Muscle layer of duodenum (tissue), 2 donors: Measurements from ENCODE around the gene SLC66A2.
"Not testable (repeated sequence)": the region's sequence is repeated elsewhere in the genome, so short reads cannot be mapped to it uniquely, and the experiment has no call there.

ENCODE experiments used
- H3K27ac ChIP-seq: one replicate; pipeline ENCODE4 v1.7.0; 2013; ENCODE audit warnings: mild to moderate bottlenecking, low read length
- H3K27me3 ChIP-seq: one replicate; pipeline ENCODE4 v1.7.0; 2013; ENCODE audit warnings: low read depth, mild to moderate bottlenecking, control low read depth, low read length
- H3K36me3 ChIP-seq, 2 donors: one replicate each; pipeline ENCODE4 v1.7.0; 2013; ENCODE audit warnings: low read length in 2 of 2, control low read depth in 1 of 2, mild to moderate bottlenecking in 1 of 2; ENCODE audit not compliant: insufficient read depth in 2 of 2, control insufficient read depth in 1 of 2
- H3K4me1 ChIP-seq, 2 donors: one replicate each; pipeline ENCODE4 v1.7.0; 2013; ENCODE audit warnings: low read length in 2 of 2, mild to moderate bottlenecking in 2 of 2, control low read depth in 1 of 2, moderate library complexity in 1 of 2; ENCODE audit not compliant: insufficient read depth in 2 of 2, control insufficient read depth in 1 of 2
- H3K4me3 ChIP-seq, 2 donors: one replicate each; pipeline ENCODE4 v1.7.0; 2013; ENCODE audit warnings: low read length in 2 of 2, low read depth in 1 of 2, mild to moderate bottlenecking in 1 of 2
- H3K9me3 ChIP-seq, 2 donors: one replicate each; pipeline ENCODE4 v1.7.0; 2013; ENCODE audit warnings: low read length in 2 of 2, control low read depth in 1 of 2, mild to moderate bottlenecking in 1 of 2; ENCODE audit not compliant: control insufficient read depth in 1 of 2
- donor health status: healthy.

The SLC66A2 gene

DNA sequence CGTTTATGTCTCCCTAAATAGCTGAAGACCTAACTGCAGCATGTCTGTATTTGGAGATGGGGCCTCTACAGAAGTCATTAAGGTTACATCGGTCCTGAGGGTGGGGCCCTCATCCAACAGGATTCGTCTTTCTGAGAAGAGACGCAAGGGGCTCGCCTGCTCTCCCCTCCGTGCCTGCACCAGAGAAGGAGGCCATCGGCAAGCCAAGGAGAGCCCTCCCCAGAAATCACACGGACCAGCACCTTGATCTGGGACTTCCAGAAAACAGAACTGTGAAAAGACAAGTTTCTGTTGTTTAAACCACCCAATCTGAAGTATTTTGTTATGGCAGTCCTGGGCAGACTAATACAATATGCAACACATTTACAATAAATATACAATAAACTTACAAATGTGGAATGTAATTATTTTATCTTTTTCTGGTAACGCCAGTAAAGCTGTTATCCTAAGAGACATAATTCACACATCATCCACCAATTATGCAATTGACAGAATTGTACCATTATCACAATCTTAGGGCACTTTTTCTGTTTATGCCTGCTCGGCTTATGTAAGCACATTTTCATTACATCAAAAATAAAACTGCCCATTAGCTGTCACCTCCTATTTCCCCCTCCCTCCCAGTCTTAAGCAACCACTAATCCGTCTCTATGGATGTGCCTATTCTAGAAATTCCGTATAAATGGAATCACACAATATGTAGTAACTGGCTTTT, 19.1 kb upstream of the SLC66A2 start:
- H3K36me3 ChIP-seq = peaks cover 6 to 40% of the 10 kb centered on the region in 2 donors
- H3K27ac ChIP-seq = no peak overlapping the region
- peaks cover under 1% of the 10 kb centered on the region in 2 donors for H3K4me1 ChIP-seq
- no peak overlapping the region for H3K4me3 ChIP-seq
- H3K27me3 ChIP-seq = no peaks in the 10 kb centered on the region
- H3K9me3 ChIP-seq = no peaks in the 10 kb centered on the region

DNA sequence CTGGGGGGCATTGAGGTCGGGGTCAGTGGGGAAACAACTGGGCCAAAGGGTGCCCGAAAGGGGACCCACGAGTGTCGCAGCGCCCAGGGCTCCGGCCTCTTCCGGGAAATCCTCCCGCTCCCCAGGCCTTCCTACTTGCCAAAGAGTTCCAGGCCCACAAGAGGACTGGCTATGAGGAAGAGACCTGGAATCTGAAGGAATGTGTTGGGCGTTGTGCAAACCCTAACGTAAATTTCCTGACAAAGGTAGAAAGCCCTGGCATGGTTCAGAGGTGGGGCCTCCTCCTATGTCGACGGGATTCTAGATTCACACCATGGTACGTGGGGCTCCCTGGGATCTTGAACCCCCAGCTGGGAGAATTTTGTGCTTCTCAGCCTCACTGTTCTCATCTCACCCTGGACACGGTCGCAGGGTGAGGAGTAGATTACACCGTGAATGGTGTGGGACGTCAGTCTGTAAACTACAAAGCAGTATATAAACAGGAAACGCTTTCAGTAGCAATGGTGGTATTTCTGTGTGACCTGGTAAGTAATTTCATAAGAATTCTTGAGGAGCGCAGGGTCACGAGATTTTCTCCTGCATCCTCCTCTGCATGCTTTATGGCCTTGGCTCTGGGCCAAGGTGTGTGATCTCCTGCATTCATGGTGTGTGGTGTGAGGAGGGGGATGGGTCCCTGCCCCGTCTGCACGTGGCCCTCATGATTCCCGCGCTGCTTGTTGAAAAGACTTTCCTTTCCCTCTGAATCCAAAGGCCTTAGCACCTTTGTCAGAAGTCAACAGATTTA, 13.9 kb upstream of the SLC66A2 start:
- peak overlapping the region; percentile 69 for H3K4me3 ChIP-seq
- H3K27ac ChIP-seq = peak overlapping the region; percentile 72
- peaks cover 4% of the 10 kb centered on the region for H3K27me3 ChIP-seq
- H3K36me3 ChIP-seq = peaks cover 0 to 3% of the 10 kb centered on the region in 2 donors
- H3K4me1 ChIP-seq = peaks cover 6 to 16% of the 10 kb centered on the region in 2 donors
- no peaks in the 10 kb centered on the region for H3K9me3 ChIP-seq

- Histone ChIP-seq H3K9me3 (no peaks in the 10 kb centered on the region), H3K4me3 (peak within 1 kb of the TSS; percentile 69), H3K27ac (peak within 1 kb of the TSS; percentile 72), H3K27me3 (peaks cover 4% of the 10 kb centered on the region), H3K36me3 (no peaks in the 10 kb centered on the region), H3K4me1 (peaks cover 6 to 16% of the 10 kb centered on the region in 2 donors)
Observed at GRCh38 chr18:79964330-79965118, 13.1 kb upstream of the SLC66A2 start, which contains the start of gene HSBP1L1. TSS of gene HSBP1L1 (plus strand) at chr18:79964643. CDS start at chr18:79964736, 93 bp downstream.

GRCh38 chr18:79963658-79964329, 12.3 kb upstream of the SLC66A2 start:
- H3K27ac ChIP-seq = no peak overlapping the region
- H3K9me3 ChIP-seq = no peaks in the 10 kb centered on the region

DNA sequence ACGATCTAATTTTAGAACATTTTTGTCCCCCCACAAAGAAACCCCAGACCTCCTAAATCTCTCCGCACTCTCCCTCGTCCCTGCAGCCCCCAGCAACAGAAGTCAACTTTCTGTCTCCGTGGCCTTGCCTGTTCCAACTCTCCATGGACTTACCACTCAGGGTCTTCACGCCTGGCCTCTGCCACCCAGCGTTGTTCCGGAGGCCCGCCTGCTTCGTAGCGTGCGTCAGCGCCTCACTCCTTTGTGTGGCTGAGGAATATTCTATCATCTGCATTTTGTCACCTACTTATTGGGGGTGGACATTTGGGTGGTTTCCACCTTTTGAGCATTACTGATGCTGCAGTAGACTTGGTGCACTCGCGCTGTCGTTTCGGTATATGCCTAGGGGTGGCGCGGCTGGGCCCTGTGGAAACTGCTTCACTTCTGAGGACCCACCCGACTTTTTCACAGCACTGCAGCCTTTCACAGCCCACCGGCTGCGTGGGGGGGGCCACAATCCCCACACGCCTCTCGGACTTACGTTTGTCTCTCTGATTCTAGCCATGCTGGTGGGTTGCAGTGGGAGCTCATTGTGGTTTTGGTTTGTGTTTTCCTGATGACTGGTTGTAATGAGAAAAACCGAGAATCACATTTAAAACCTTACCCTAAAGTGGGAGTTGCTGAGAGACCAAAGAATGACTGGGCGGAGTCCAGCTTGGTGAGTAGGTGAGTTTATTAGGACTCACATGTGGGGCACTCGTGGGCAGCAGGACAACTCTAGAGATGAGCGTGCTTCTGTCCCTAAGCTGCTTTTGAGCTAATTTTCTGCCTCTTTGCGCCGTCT, 11.6 kb upstream of the SLC66A2 start:
- Histone ChIP-seq H3K36me3 (no peaks in the 10 kb centered on the region), H3K4me1 (peaks cover 6 to 16% of the 10 kb centered on the region in 2 donors), H3K27ac (no peak overlapping the region), H3K27me3 (peaks cover 4% of the 10 kb centered on the region), H3K9me3 (no peaks in the 10 kb centered on the region), H3K4me3 (no peak overlapping the region)

More at GRCh38 chr18:79963658-79964329, 12.3 kb upstream of the SLC66A2 start:
- Histone ChIP-seq H3K4me1 (peaks cover 6 to 16% of the 10 kb centered on the region in 2 donors), H3K4me3 (peak overlapping the region in 1 of 2 donors; percentile 69), H3K27me3 (peaks cover 4% of the 10 kb centered on the region), H3K36me3 (no peaks in the 10 kb centered on the region)

- H3K36me3 ChIP-seq = no peaks in the 10 kb centered on the region
- peaks cover 4% of the 10 kb centered on the region for H3K27me3 ChIP-seq
- no peak overlapping the region for H3K27ac ChIP-seq
- H3K4me3 ChIP-seq = no peak overlapping the region
- H3K9me3 ChIP-seq = no peaks in the 10 kb centered on the region
- peaks cover 6 to 16% of the 10 kb centered on the region in 2 donors for H3K4me1 ChIP-seq
Observed at GRCh38 chr18:79962311-79962710, 10.9 kb upstream of the SLC66A2 start.

DNA sequence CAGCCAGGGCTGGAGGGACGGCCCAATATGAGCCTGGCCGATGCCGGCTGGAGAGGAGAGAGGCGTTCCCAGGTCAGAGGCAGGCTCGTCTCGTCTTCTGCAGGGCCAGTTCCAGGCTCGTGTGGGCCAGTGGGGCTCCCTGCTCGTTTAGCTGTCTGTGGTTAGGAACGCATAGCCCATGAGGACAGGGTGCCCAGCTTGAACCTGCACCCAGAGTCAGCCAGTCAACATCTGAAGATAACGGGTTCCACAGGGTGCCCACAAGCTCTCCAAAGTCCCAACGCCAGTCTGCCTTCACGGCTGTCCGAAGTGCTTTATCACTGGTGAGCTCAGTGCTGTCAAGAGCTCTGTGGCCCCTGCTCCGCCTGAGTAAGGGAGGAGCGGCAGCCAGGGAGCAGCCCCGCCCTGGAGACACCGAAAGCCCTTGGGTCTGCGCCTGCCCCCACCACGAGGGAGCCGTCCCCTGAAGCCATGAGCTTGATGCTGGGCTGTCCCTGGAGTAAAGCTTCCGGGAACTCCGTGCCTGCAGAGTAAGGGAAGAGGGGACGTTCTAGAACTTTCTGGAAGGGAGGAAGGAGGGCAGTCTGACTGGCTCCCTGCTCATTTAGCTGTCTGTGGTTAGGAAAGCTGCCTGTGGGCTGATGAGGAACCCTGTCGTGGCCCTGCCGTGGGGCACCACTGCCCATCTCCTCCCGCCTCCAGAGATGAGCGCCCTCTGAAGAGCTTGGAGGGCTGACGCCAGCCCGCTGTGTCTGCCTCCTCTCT, 10.3 kb upstream of the SLC66A2 start:
- Histone ChIP-seq H3K27me3 (peaks cover 4% of the 10 kb centered on the region), H3K4me1 (peaks cover 6 to 16% of the 10 kb centered on the region in 2 donors), H3K36me3 (no peaks in the 10 kb centered on the region), H3K27ac (no peak overlapping the region), H3K4me3 (no peak overlapping the region), H3K9me3 (no peaks in the 10 kb centered on the region)

GRCh38 chr18:79960921-79961526, 9.6 kb upstream of the SLC66A2 start:
- Histone ChIP-seq H3K36me3 (no peaks in the 10 kb centered on the region), H3K9me3 (no peaks in the 10 kb centered on the region), H3K4me1 (peaks cover 6 to 16% of the 10 kb centered on the region in 2 donors), H3K27ac (no peak overlapping the region), H3K27me3 (peaks cover 4% of the 10 kb centered on the region), H3K4me3 (no peak overlapping the region)

GRCh38 chr18:79960161-79960801, 8.8 kb upstream of the SLC66A2 start:
- H3K9me3 ChIP-seq, H3K36me3 ChIP-seq, H3K27me3 ChIP-seq, H3K4me3 ChIP-seq, H3K27ac ChIP-seq: not testable (repeated sequence)
- H3K4me1 ChIP-seq = peaks cover 2 to 13% of the 10 kb centered on the region in 2 donors
